Renal cortical epithelial cell (primary cell): ENCODE results near the gene HSPBAP1. TPM values are rescaled to one million over a fixed set of nuclear protein-coding genes. Genes with fewer than 3 reads are reported as not detected.
"Not testable (repeated sequence)": the region's sequence is repeated elsewhere in the genome, so short reads cannot be mapped to it uniquely, and the experiment has no call there.

Experiments
- DNase-seq: peaks from one replicate; pipeline ENCODE4 v3.0.0-alpha.2; 2011; ENCODE audit warnings: low read depth
- total RNA-seq: library from RNA; depleted of rRNA; stranded (reverse); fragments of >200 nt; gene quantifications from 2 replicates; pipeline ENCODE4 v1.2.3, GENCODE V29; 2014

HSPBAP1 gene
- total RNA-seq, 1 donor from 2014 or later = 5.8 TPM

GRCh38 chr3:122785231-122785630, 8.4 kb downstream of the HSPBAP1 start:
- DNase-seq = no peak

DNA sequence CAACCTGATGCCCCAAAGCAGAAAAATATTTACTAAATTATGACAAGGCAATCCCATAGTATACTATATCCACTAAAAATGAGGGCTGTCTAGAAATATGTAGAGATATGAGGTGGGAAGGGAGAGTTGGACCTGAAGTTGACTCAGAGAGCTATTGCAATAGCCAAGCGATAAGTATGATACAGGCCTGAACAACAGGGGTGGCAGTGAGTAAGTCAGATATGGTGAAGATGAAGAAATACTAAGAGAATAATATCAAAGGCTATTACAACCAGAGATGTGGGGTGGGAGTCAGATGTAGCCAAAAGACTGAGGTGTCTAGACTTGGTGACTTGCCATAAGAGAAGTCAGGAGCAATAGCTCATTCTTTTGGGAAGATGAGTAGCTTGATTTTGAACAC, 9.2 kb downstream of the HSPBAP1 start:
- no peak for DNase-seq

GRCh38 chr3:122782804-122783203, 10.8 kb downstream of the HSPBAP1 start:
- DNase-seq = no peak

GRCh38 chr3:122777563-122777962, 16.1 kb downstream of the HSPBAP1 start:
- no peak for DNase-seq

DNA sequence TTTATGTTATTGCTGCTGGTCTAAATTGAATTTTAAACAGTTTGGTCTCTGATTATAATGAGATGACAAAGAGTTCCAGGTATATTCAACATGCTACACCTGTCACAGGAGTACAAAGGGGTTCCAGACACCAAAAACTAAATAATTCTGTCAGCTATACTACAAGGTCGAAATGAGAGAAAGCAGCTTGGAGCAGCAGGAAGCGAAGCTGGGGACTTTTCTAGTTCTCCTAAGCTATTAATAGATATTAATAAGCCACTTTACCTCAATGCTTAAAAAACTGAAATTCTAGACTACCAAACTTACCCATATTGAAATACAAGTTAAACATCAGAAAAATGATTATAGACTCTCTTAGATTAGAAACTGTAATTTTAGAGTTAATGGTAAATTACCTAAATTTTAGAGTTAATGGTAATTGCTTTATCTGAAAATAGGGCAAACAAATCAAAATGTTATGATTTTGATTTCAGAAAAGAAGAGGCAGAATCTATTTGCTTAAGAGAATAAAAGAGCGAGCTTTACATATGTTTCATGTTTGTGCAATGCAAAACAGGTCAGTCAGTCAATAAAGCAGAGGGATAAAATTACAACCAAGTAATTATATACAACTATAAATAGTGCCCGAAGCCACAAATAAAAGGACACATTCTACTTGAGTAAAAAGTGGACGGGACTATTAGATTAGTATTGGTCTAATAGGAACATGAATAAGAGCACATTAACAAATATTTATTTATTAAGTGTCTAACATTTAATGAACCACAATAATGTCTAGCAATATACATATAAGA, 16.8 kb downstream of the HSPBAP1 start:
- no peak for DNase-seq

- peak; percentile 29 for DNase-seq
Observed at GRCh38 chr3:122774564-122774963, 19.1 kb downstream of the HSPBAP1 start.

GRCh38 chr3:122773944-122774509, 19.6 kb downstream of the HSPBAP1 start:
- no peak for DNase-seq

DNA sequence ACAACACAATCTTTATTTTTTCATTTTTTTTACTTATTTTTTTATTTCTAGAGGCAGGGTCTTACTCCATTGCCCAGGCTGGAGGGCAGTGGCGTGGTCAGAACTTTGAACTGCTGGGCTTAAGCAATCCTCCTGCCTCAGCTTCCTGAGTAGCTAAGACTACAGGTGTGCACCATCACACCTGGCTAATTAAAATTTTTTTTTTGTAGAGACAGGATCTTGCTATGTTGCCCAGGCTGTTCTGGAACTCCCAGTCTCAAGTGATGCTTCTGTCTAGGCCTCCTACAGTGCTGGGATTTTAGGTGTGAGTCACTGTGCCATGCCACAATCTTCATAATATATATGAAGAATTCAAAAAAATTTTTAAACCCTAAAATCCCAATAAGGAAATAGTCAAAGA, 20.8 kb downstream of the HSPBAP1 start:
- DNase-seq = no peak

- no peak for DNase-seq
Observed at GRCh38 chr3:122770521-122771202, 23.0 kb downstream of the HSPBAP1 start.

- DNase-seq = no peak
Observed at GRCh38 chr3:122767540-122768372, 25.9 kb downstream of the HSPBAP1 start.

GRCh38 chr3:122766430-122766829, 27.2 kb downstream of the HSPBAP1 start:
- no peak for DNase-seq

DNA sequence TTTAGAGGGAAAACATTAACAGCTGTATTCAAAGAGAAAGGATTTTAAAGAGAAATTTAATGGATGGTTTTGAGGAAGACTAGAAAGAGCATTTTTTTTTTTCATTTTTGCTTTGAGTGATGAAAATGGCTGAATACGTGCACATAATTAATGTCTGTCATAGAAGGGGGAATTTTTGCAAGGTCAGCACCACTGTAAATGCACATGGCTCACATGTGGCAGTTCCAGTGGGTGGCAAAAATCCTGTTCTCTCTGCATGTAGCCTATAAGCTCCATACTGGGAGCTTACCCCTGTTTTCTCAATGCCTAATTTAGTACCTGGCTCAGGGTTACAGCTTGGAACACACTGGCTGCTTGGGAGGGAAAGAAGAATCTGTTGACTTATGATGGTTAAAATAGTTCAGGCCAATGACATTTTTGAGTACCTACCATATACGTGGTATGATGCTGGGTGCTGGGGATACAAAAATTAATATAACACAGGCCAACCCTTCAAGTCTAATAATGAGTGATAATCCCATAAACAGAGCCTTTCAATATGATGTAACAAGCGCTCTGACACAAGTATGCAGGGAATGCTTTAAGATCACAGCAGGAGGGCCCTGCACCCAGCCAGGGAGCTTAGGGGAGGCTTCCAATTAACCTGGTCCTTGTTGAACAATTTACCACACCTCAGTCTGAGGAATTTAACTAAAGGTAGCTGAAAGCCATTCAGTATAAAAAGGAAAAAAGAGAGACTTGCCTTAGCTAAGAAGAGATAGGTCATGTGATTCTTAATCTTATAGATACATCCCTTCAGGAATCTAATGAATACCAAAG, 33.0 kb downstream of the HSPBAP1 start:
- DNase-seq = peak; percentile 51

DNA sequence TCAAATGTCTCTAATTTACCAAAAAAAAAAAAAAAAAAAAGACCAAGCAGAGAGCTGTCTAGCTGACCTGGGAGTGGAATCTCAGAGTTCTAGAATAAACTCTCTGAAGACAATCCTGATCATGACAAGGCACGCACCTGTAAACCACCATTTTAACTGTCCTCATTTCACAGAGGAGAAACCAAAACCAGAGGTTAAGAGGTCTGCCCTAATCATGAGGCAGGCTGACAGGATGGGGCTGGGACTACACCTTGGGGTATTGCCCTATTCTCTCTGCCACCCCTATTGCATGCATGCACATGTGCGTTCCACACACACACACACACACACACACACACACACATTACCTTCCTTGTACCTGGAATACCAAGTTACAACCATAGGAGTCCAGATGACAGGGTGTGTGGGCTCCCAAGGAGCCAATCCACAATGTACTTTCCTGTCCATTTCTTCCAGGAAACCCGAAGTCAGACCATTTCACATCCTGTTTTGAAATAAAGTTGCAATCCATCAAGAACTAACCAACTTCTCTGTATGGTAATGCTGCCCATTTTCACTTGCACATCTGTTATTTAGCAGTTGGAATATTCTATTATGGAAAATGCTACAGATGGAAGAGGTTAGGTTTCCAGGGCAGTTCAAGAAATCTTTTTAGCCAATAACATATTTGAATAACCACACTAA, 34.6 kb downstream of the HSPBAP1 start:
- no peak for DNase-seq

DNA sequence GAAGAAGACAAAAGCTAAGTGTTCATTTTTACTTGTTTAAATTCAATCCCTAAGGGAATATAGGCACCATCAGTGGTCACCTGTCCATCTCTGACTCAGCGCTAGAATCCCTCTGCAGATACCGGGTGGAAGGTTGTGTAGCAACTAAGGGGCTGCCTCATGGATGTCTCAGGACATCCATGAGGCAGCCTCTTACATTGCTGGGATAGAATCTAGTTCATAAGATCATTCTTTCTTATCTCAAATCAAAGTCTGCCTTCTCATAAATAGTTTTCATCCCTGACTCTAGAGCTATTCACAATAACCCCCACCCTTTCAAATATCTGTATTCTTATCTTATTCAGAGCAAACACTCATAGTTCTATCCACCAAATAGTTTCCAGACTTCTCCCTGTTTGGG, 38.1 kb downstream of the HSPBAP1 start:
- no peak for DNase-seq

GRCh38 chr3:122754929-122755328, 38.7 kb downstream of the HSPBAP1 start:
- DNase-seq = peak; percentile 66

DNA sequence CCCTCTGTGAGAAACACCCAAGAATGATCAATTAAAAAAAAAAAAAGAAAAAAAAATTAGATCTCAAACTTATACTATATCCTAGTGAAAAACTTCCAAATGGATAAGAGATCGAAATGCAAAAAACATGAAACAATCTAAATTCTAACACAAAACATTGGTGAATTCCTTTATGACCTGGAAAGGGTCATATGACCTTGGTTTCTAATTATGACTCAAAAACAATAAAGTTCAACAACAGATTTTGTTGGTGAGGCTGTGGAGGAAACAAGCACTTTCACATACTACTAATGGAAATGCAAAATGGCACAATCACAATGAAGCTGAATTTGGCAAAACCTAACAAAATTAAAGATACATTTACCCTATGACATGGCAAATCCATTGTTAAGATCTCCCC, 45.3 kb downstream of the HSPBAP1 start:
- DNase-seq = no peak

DNA sequence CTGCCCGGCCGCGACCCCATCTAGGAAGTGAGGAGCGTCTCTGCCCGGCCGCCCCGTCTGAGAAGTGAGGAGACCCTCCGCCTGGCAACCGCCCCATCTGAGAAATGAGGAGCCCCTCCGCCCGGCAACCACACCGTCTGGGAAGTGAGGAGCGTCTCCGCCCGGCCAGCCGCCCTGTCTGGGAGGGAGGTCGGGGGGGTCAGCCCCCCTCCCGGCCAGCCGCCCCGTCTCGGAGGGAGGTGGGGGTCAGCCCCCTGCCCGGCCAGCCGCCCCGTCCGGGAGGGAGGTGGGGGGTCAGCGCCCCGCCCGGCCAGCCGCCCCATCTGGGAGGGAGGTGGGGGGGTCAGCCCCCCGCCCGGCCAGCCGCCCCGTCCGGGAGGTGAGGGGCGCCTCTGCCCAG, 46.3 kb downstream of the HSPBAP1 start:
- not testable (repeated sequence) for DNase-seq

DNA sequence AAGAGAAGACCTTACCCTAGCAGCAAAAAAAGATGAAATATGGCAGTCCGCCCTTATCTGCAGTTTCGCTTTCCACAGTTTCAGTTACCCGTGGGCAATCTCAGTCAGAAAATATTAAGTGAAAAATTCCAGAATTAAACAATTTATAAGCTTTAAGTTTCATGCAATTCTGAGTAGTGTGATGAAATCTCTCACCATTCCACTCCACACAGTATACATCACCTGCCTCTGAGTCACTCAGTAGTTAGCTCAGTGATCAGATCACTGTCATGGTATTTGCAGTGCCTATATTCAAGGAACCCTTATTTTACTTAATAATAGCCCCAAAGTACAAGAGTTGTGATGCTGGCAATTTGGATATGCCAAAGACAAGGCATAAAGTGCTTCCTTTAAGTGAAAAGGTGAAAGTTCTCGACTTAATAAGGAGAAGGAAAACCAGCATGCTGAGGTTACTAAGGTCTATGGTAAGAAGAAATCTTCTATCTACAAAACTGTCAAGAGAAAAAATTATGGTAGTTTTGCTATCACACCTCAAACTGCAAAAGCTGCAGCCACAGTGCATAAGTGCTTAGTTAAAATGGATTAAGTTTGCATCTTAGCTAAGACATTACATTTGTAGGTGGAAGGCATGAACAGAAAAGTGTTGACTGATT, 48.1 kb downstream of the HSPBAP1 start:
- peak; percentile 73 for DNase-seq

DNA sequence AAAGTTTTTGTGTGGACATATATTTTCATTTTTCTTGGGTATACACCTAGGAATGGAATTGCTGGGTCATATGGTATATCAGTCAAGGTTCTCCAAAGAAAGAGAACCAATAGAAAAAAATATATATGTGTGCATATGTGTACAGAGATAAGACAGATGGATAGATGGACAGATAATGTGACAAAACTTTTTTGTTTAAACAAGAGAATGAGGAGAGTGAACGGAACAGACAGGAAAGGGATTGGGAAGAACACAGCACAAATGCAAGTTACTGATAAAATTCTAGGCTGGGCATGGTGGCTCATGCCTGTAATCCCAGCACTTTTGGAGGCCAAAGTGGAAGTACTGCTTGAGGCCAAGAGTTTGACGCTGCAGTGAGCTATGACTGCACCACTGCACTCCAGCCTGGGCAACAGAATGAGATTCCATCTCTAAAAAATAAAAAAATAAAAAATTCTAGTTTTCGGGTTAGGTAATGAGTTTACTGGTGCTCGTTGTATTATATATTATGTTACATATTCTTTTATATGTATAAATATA, 50.0 kb downstream of the HSPBAP1 start:
- no peak for DNase-seq

GRCh38 chr3:122742234-122742633, 51.4 kb downstream of the HSPBAP1 start:
- no peak for DNase-seq
